ENCODE data around the gene MAMDC2. TPM values are rescaled to one million over a fixed set of nuclear protein-coding genes. Genes with fewer than 3 reads are reported as not detected.

MAMDC2 gene
- total RNA-seq, 1 donor from 2014 or later, result not detected

GRCh38 chr9:70257991-70258691 is 214.5 kb downstream of the MAMDC2 start:
- Mint-ChIP-seq H3K36me3 (ENCODE audit: low read depth) (peaks cover 40% of the 10 kb centered on the region), H3K27ac (peak overlapping the region; percentile 85), H3K27me3 (peaks cover 11% of the 10 kb centered on the region), H3K4me3 (peak overlapping the region; percentile 91), H3K9me3 (no peaks in the 10 kb centered on the region), H3K4me1 (peaks cover 47% of the 10 kb centered on the region)
- intact Hi-C loops (cut with micrococcal nuclease), result loop anchor here (1.0 to 10.0 kb wide), 6 partner anchors 152 to 1509 kb away; partner anchors contain the start of genes APBA1 and CEMIP2
- no peak for DNase-seq

GRCh38 chr9:70258692-70259511 is 215.3 kb downstream of the MAMDC2 start, which contains the start of gene SMC5:
TSS of gene SMC5 (plus strand) at chr9:70258978. CDS start at chr9:70259079, 101 bp downstream.
- Mint-ChIP-seq H3K4me1 (peaks cover 49% of the 10 kb centered on the region), H3K36me3 (ENCODE audit: low read depth) (peaks cover 40% of the 10 kb centered on the region), H3K27me3 (peaks cover 11% of the 10 kb centered on the region), H3K4me3 (peak within 1 kb of the TSS; percentile 91), H3K9me3 (no peaks in the 10 kb centered on the region), H3K27ac (peak within 1 kb of the TSS; percentile 85)
- intact Hi-C loops (cut with micrococcal nuclease), result loop anchor here (1.0 to 10.0 kb wide), 7 partner anchors 151 to 1508 kb away; partner anchors contain the start of genes APBA1 and CEMIP2
- DNase-seq, result peak; percentile 98

GRCh38 chr9:70259512-70259802 is 215.8 kb downstream of the MAMDC2 start:
- Mint-ChIP-seq H3K4me3 (peak overlapping the region; percentile 91), H3K36me3 (ENCODE audit: low read depth) (peaks cover 42% of the 10 kb centered on the region), H3K4me1 (peaks cover 49% of the 10 kb centered on the region), H3K27me3 (peaks cover 6% of the 10 kb centered on the region), H3K9me3 (no peaks in the 10 kb centered on the region), H3K27ac (peak overlapping the region; percentile 85)
- intact Hi-C loops (cut with micrococcal nuclease), result loop anchor here (1.0 to 10.0 kb wide), 6 partner anchors 162 to 1508 kb away; partner anchors contain the start of genes APBA1 and CEMIP2
- DNase-seq, result no peak

- Mint-ChIP-seq H3K4me1 (peaks cover 52% of the 10 kb centered on the region), H3K4me3 (peak overlapping the region; percentile 91), H3K27me3 (peaks cover 6% of the 10 kb centered on the region), H3K27ac (peak overlapping the region; percentile 39), H3K36me3 (ENCODE audit: low read depth) (peaks cover 48% of the 10 kb centered on the region), H3K9me3 (no peaks in the 10 kb centered on the region)
- DNase-seq, result no peak
- intact Hi-C loops (cut with micrococcal nuclease), result no loop called here
These were observed 216.4 kb downstream of the MAMDC2 start for GRCh38 chr9:70260007-70260443.

GRCh38 chr9:70260606-70261005 is 217.0 kb downstream of the MAMDC2 start:
- intact Hi-C loops (cut with micrococcal nuclease), result no loop called here
- peak overlapping the region; percentile 91 for H3K4me3 Mint-ChIP-seq
- peaks cover 50% of the 10 kb centered on the region for H3K36me3 Mint-ChIP-seq (ENCODE audit: low read depth)
- peaks cover 6% of the 10 kb centered on the region for H3K27me3 Mint-ChIP-seq
- no peak for DNase-seq
- no peaks in the 10 kb centered on the region for H3K9me3 Mint-ChIP-seq
- H3K4me1 Mint-ChIP-seq, result peaks cover 54% of the 10 kb centered on the region
- peak overlapping the region; percentile 39 for H3K27ac Mint-ChIP-seq

- Mint-ChIP-seq H3K9me3 (no peaks in the 10 kb centered on the region), H3K27me3 (peaks cover 6% of the 10 kb centered on the region), H3K36me3 (ENCODE audit: low read depth) (peaks cover 55% of the 10 kb centered on the region), H3K4me1 (peaks cover 58% of the 10 kb centered on the region), H3K4me3 (peak overlapping the region; percentile 91), H3K27ac (peak overlapping the region; percentile 10)
- intact Hi-C loops (cut with micrococcal nuclease), result no loop called here
- no peak for DNase-seq
These were observed 217.7 kb downstream of the MAMDC2 start for GRCh38 chr9:70261131-70261870.

GRCh38 chr9:70262366-70262765 is 218.7 kb downstream of the MAMDC2 start:
- Mint-ChIP-seq H3K4me3 (peak overlapping the region; percentile 91), H3K27me3 (peaks cover 2% of the 10 kb centered on the region), H3K9me3 (no peaks in the 10 kb centered on the region), H3K36me3 (ENCODE audit: low read depth) (peaks cover 59% of the 10 kb centered on the region), H3K4me1 (peaks cover 58% of the 10 kb centered on the region), H3K27ac (peak overlapping the region; percentile 77)
- intact Hi-C loops (cut with micrococcal nuclease), result loop anchor here (2.0 kb wide), 1 partner anchor 18 kb away; no protein-coding TSS in a partner anchor
- DNase-seq, result no peak

GRCh38 chr9:70262948-70263347 is 219.3 kb downstream of the MAMDC2 start:
- no peaks in the 10 kb centered on the region for H3K9me3 Mint-ChIP-seq
- H3K4me1 Mint-ChIP-seq, result peaks cover 58% of the 10 kb centered on the region
- H3K36me3 Mint-ChIP-seq (ENCODE audit: low read depth), result peaks cover 63% of the 10 kb centered on the region
- DNase-seq, result no peak
- H3K27me3 Mint-ChIP-seq, result no peaks in the 10 kb centered on the region
- no peak overlapping the region for H3K27ac Mint-ChIP-seq
- peak overlapping the region; percentile 91 for H3K4me3 Mint-ChIP-seq
- intact Hi-C loops (cut with micrococcal nuclease), result loop anchor here (1.0 to 2.0 kb wide), 2 partner anchors 18 to 151 kb away; partner anchors contain the start of gene KLF9

GRCh38 chr9:70263421-70263820 is 219.8 kb downstream of the MAMDC2 start:
- DNase-seq, result no peak
- Mint-ChIP-seq H3K27ac (no peak overlapping the region), H3K4me3 (no peak overlapping the region), H3K9me3 (no peaks in the 10 kb centered on the region), H3K4me1 (peaks cover 53% of the 10 kb centered on the region), H3K27me3 (no peaks in the 10 kb centered on the region), H3K36me3 (ENCODE audit: low read depth) (peaks cover 61% of the 10 kb centered on the region)
- intact Hi-C loops (cut with micrococcal nuclease), result loop anchor here (1.0 to 2.0 kb wide), 2 partner anchors 17 to 151 kb away; partner anchors contain the start of gene KLF9

Other genes starting within 250 kb of the MAMDC2 start
- gene CFAP95, start 223.0 kb upstream of the MAMDC2 start, total RNA-seq, result not detected in 2 replicates
- 47.0 and 50.7 TPM in 2 replicates for gene SMC5, start 215.1 kb downstream of the MAMDC2 start, total RNA-seq